Measurements from ENCODE around the gene LRRC25.

LRRC25 gene

GRCh38 chr19:18397242-18398202, at the start of gene LRRC25:
LRRC25 (minus strand) TSS chr19:18397622; CDS start chr19:18396963, 659 bp downstream.
- no peak for DNase-seq (ENCODE audit: low read depth)

GRCh38 chr19:18446811-18447359, 49.5 kb upstream of the LRRC25 start:
- DNase-seq (ENCODE audit: low read depth) = no peak

GRCh38 chr19:18446145-18446810, 48.9 kb upstream of the LRRC25 start:
- no peak for DNase-seq (ENCODE audit: low read depth)

- no peak for DNase-seq (ENCODE audit: low read depth)
Observed at GRCh38 chr19:18445262-18445948, 48.0 kb upstream of the LRRC25 start.

- no peak for DNase-seq (ENCODE audit: low read depth)
Observed at GRCh38 chr19:18444513-18444912, 47.1 kb upstream of the LRRC25 start.

- DNase-seq (ENCODE audit: low read depth) = no peak
Observed at GRCh38 chr19:18443831-18444230, 46.4 kb upstream of the LRRC25 start.

GRCh38 chr19:18443406-18443805, 46.0 kb upstream of the LRRC25 start:
- no peak for DNase-seq (ENCODE audit: low read depth)

- DNase-seq (ENCODE audit: low read depth) = no peak
Observed at GRCh38 chr19:18442941-18443340, 45.5 kb upstream of the LRRC25 start.

GRCh38 chr19:18441804-18442788, 44.7 kb upstream of the LRRC25 start:
- no peak for DNase-seq (ENCODE audit: low read depth)

GRCh38 chr19:18440936-18441803, 43.7 kb upstream of the LRRC25 start:
- no peak for DNase-seq (ENCODE audit: low read depth)

- no peak for DNase-seq (ENCODE audit: low read depth)
Observed at GRCh38 chr19:18440415-18440877, 43.0 kb upstream of the LRRC25 start.

GRCh38 chr19:18439910-18440237, 42.5 kb upstream of the LRRC25 start:
- DNase-seq (ENCODE audit: low read depth) = no peak

GRCh38 chr19:18439025-18439909, 41.8 kb upstream of the LRRC25 start:
- DNase-seq (ENCODE audit: low read depth) = no peak

GRCh38 chr19:18438331-18439024, 41.1 kb upstream of the LRRC25 start:
- DNase-seq (ENCODE audit: low read depth) = no peak

- DNase-seq (ENCODE audit: low read depth) = no peak
Observed at GRCh38 chr19:18437491-18438330, 40.3 kb upstream of the LRRC25 start, which contains the start of gene ISYNA1. ISYNA1 (minus strand) TSS chr19:18438133; CDS start chr19:18437979, 154 bp downstream.

GRCh38 chr19:18436671-18437490, 39.5 kb upstream of the LRRC25 start:
- DNase-seq (ENCODE audit: low read depth) = no peak

Data from GM04503 (cell line).